ENCODE results near the gene FAM167B. TPM values are rescaled to one million over a fixed set of nuclear protein-coding genes. Genes with fewer than 3 reads are reported as not detected.
A peak's percentile ranks its signal among the peaks of the same experiment; 100 is the strongest.

FAM167B gene
- total RNA-seq (ENCODE audit: low replicate concordance), result 1.4 and 2.1 TPM in 2 replicates
- long read RNA-seq, result 0 reads

- Mint-ChIP-seq H3K9me3 (no peaks in the 10 kb centered on the region), H3K36me3 (no peaks in the 10 kb centered on the region), H3K27me3 (peaks cover 4% of the 10 kb centered on the region), H3K4me3 (peak within 1 kb of the TSS; percentile 65), H3K4me1 (ENCODE audit: unreplicated experiment) (peaks cover 22% of the 10 kb centered on the region), H3K27ac (no peak within 1 kb of the TSS)
- TF ChIP-seq CTCF (conservative IDR thresholded peaks at IDR 0.05), result no peak
- no peak for DNase-seq (ENCODE audit: extremely low spot score, unreplicated experiment)
Measured at GRCh38 chr1:32246888-32247273, at the start of gene FAM167B. FAM167B (plus strand) TSS chr1:32247222; CDS start chr1:32247422, 200 bp downstream.

- no peak overlapping the region for H3K4me3 Mint-ChIP-seq
- peaks cover 30% of the 10 kb centered on the region for H3K4me1 Mint-ChIP-seq (ENCODE audit: unreplicated experiment)
- H3K27ac Mint-ChIP-seq, result peak overlapping the region; percentile 30
- no peak for TF ChIP-seq CTCF (conservative IDR thresholded peaks at IDR 0.05)
- H3K36me3 Mint-ChIP-seq, result peaks cover 13% of the 10 kb centered on the region
- DNase-seq (ENCODE audit: extremely low spot score, unreplicated experiment), result no peak
- H3K9me3 Mint-ChIP-seq, result no peaks in the 10 kb centered on the region
- H3K27me3 Mint-ChIP-seq, result no peaks in the 10 kb centered on the region
Measured at GRCh38 chr1:32197837-32198236, 49.2 kb upstream of the FAM167B start.

- Mint-ChIP-seq H3K36me3 (peaks cover 9% of the 10 kb centered on the region), H3K9me3 (no peaks in the 10 kb centered on the region), H3K4me1 (ENCODE audit: unreplicated experiment) (peaks cover 30% of the 10 kb centered on the region), H3K4me3 (peak overlapping the region; percentile 19), H3K27ac (peak overlapping the region; percentile 30), H3K27me3 (no peaks in the 10 kb centered on the region)
- DNase-seq (ENCODE audit: extremely low spot score, unreplicated experiment), result no peak
- no peak for TF ChIP-seq CTCF (conservative IDR thresholded peaks at IDR 0.05)
Measured at GRCh38 chr1:32198237-32199042, 48.6 kb upstream of the FAM167B start.

GRCh38 chr1:32199043-32199716, 47.8 kb upstream of the FAM167B start:
- H3K36me3 Mint-ChIP-seq, result peaks cover 4% of the 10 kb centered on the region
- no peak for DNase-seq (ENCODE audit: extremely low spot score, unreplicated experiment)
- no peaks in the 10 kb centered on the region for H3K9me3 Mint-ChIP-seq
- peaks cover 30% of the 10 kb centered on the region for H3K4me1 Mint-ChIP-seq (ENCODE audit: unreplicated experiment)
- no peak for TF ChIP-seq CTCF (conservative IDR thresholded peaks at IDR 0.05)
- no peak overlapping the region for H3K27ac Mint-ChIP-seq
- no peaks in the 10 kb centered on the region for H3K27me3 Mint-ChIP-seq
- peak overlapping the region; percentile 17 for H3K4me3 Mint-ChIP-seq

GRCh38 chr1:32199717-32200072, 47.3 kb upstream of the FAM167B start:
- Mint-ChIP-seq H3K27me3 (no peaks in the 10 kb centered on the region), H3K9me3 (no peaks in the 10 kb centered on the region), H3K4me3 (peak overlapping the region; percentile 93), H3K4me1 (ENCODE audit: unreplicated experiment) (peaks cover 30% of the 10 kb centered on the region), H3K27ac (peak overlapping the region; percentile 90), H3K36me3 (peaks cover 3% of the 10 kb centered on the region)
- no peak for DNase-seq (ENCODE audit: extremely low spot score, unreplicated experiment)
- TF ChIP-seq CTCF (conservative IDR thresholded peaks at IDR 0.05), result no peak

Data from type B pancreatic cell (in vitro differentiated cells).